Uterus (tissue), 2 donors: ENCODE data around the gene NIPAL3.

Source experiments
- POLR2A ChIP-seq, 2 donors: fragments of 450-650 bp; IDR thresholded peaks; one replicate each; pipeline ENCODE4 v1.6.1; 2016; ENCODE audit warnings: antibody characterized with exemption in 2 of 2, mild to moderate bottlenecking in 1 of 2, moderate library complexity in 1 of 2
- TF ChIP-seq, protein P1 (sequence below), 4 experiments: fragments of 200-600 bp in 2 of 4; fragments of 450-650 bp in 2 of 4; sonication (generic) in 2 of 4; IDR thresholded peaks; one replicate each; pipeline ENCODE4 v1.5.1; 2016 to 2019; ENCODE audit warnings: antibody characterized with exemption in 4 of 4, mild to moderate bottlenecking in 2 of 4, moderate library complexity in 1 of 4

DNA sequence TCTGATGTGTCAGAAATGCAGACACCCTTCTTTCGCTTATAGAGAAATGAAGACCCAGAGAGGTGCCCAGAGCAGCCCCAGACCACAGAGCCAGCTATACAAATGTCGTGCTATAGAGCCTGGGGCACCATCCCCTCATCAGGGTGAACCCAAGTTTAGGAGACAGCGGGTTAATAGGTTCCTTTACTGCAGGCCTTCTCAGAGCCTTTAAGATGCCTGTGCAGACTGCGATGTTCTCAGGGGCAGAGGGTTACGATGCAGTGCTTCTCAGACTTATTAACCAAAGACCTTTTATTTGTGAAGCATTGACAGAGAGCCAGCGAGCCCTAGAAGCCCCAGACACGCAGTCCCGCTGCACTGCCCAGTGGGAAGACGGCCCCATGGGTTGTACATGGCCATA lies 48.9 kb upstream of the NIPAL3 start:
- TF ChIP-seq, protein P1, sequence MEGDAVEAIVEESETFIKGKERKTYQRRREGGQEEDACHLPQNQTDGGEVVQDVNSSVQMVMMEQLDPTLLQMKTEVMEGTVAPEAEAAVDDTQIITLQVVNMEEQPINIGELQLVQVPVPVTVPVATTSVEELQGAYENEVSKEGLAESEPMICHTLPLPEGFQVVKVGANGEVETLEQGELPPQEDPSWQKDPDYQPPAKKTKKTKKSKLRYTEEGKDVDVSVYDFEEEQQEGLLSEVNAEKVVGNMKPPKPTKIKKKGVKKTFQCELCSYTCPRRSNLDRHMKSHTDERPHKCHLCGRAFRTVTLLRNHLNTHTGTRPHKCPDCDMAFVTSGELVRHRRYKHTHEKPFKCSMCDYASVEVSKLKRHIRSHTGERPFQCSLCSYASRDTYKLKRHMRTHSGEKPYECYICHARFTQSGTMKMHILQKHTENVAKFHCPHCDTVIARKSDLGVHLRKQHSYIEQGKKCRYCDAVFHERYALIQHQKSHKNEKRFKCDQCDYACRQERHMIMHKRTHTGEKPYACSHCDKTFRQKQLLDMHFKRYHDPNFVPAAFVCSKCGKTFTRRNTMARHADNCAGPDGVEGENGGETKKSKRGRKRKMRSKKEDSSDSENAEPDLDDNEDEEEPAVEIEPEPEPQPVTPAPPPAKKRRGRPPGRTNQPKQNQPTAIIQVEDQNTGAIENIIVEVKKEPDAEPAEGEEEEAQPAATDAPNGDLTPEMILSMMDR (IDR thresholded peaks at IDR 0.05) = no peak
- TF ChIP-seq POLR2A (IDR thresholded peaks at IDR 0.05) = no peak
